HL-60 (cell line): ENCODE data around the gene ACKR2.

ENCODE experiments used
- DNase-seq, 2 experiments: peaks; one replicate each; pipeline ENCODE4 v3.0.0-alpha.2; 2010 to 2020; ENCODE audit warnings: low read depth in 1 of 2, low spot score in 1 of 2
- H3K27ac ChIP-seq: fragments of 250-450 bp; sonication (Bioruptor Pico); replicated peaks from 2 replicates; pipeline ENCODE4 v1.5.1; 2020; ENCODE audit warnings: mild to moderate bottlenecking, moderate library complexity
- H3K27me3 ChIP-seq: fragments of 250-450 bp; sonication (Bioruptor Pico); 2 replicates; pipeline ENCODE4 v1.5.1; 2021; ENCODE audit warnings: mild to moderate bottlenecking, moderate library complexity; ENCODE audit not compliant: insufficient read depth, poor library complexity, severe bottlenecking
- H3K4me3 ChIP-seq: replicated peaks from 2 replicates; pipeline ENCODE4 v1.5.1; 2011; ENCODE audit warnings: mild to moderate bottlenecking, control low read depth, low read length; ENCODE audit not compliant: insufficient read depth
- CTCF ChIP-seq: IDR thresholded peaks from one replicate; pipeline ENCODE4 v1.5.1; 2011; ENCODE audit warnings: low read length, control low read depth, inconsistent platforms; ENCODE audit not compliant: insufficient read depth
- GABPA ChIP-seq: IDR thresholded peaks from 2 replicates; pipeline ENCODE4 v1.6.1; 2012; ENCODE audit warnings: low read depth
- POLR2AphosphoS5 ChIP-seq: IDR thresholded peaks from 2 replicates; pipeline ENCODE4 v1.6.1; 2012; ENCODE audit warnings: low read depth
- SPI1 ChIP-seq: IDR thresholded peaks from 2 replicates; pipeline ENCODE4 v1.6.1; 2012; ENCODE audit warnings: low read depth, mild to moderate bottlenecking, borderline replicate concordance
- TF ChIP-seq, protein P1 (sequence below): IDR thresholded peaks from 2 replicates; pipeline ENCODE4 v1.6.1; 2012; ENCODE audit warnings: low read depth; ENCODE audit not compliant: insufficient replicate concordance

Gene ACKR2

DNA sequence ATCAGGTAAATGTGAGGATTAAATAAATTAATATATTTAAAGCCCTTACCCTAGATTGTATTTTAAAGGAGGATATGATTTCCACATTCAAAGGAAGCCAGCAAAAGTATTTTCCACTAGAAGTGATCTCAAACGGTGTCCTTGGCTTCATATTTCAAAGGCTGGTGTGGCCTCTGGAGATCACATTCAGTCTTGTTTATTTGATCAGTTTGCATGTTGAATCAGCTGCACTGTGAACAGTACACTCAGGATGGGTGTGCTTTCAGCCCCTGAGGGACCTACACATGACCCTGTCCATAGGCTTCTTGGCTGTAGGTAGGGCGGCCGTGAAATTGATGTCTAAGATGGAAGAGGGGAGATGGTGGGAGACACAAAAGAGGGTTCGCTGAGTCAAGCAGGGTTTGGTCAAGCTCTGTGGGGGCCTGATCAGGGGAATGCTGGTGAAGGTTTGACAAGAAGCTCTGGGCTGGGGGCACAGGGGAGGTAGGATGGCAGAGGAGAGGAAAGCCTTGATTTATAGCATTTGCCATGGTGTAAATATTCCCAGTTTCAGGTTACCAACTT, 44.6 kb downstream of the ACKR2 start:
- H3K27me3 ChIP-seq = no peaks in the 10 kb centered on the region
- H3K4me3 ChIP-seq = no peak overlapping the region
- TF ChIP-seq CTCF (no peak), POLR2AphosphoS5 (no peak), GABPA (no peak), SPI1 (no peak)
- TF ChIP-seq, protein P1, sequence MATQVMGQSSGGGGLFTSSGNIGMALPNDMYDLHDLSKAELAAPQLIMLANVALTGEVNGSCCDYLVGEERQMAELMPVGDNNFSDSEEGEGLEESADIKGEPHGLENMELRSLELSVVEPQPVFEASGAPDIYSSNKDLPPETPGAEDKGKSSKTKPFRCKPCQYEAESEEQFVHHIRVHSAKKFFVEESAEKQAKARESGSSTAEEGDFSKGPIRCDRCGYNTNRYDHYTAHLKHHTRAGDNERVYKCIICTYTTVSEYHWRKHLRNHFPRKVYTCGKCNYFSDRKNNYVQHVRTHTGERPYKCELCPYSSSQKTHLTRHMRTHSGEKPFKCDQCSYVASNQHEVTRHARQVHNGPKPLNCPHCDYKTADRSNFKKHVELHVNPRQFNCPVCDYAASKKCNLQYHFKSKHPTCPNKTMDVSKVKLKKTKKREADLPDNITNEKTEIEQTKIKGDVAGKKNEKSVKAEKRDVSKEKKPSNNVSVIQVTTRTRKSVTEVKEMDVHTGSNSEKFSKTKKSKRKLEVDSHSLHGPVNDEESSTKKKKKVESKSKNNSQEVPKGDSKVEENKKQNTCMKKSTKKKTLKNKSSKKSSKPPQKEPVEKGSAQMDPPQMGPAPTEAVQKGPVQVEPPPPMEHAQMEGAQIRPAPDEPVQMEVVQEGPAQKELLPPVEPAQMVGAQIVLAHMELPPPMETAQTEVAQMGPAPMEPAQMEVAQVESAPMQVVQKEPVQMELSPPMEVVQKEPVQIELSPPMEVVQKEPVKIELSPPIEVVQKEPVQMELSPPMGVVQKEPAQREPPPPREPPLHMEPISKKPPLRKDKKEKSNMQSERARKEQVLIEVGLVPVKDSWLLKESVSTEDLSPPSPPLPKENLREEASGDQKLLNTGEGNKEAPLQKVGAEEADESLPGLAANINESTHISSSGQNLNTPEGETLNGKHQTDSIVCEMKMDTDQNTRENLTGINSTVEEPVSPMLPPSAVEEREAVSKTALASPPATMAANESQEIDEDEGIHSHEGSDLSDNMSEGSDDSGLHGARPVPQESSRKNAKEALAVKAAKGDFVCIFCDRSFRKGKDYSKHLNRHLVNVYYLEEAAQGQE = no peak
- no peak for DNase-seq
- H3K27ac ChIP-seq = no peak overlapping the region

GRCh38 chr3:42855219-42855546, 45.9 kb downstream of the ACKR2 start:
- no peaks in the 10 kb centered on the region for H3K27me3 ChIP-seq
- no peak overlapping the region for H3K4me3 ChIP-seq
- no peak for DNase-seq
- TF ChIP-seq POLR2AphosphoS5 (no peak), SPI1 (no peak)
- no peak overlapping the region for H3K27ac ChIP-seq

- Histone ChIP-seq H3K27ac (no peak overlapping the region), H3K4me3 (no peak overlapping the region), H3K27me3 (no peaks in the 10 kb centered on the region)
- TF ChIP-seq POLR2AphosphoS5 = no peak
- no peak for TF ChIP-seq SPI1
- no peak for TF ChIP-seq GABPA
- no peak for TF ChIP-seq CTCF
- TF ChIP-seq, protein P1 = no peak
- DNase-seq = no peak
Measured at GRCh38 chr3:42855547-42856380, 46.5 kb downstream of the ACKR2 start.

- DNase-seq = no peak
- H3K27ac ChIP-seq = no peak overlapping the region
- no peak overlapping the region for H3K4me3 ChIP-seq
- TF ChIP-seq CTCF (no peak), POLR2AphosphoS5 (no peak)
- TF ChIP-seq, protein P1 = no peak
- H3K27me3 ChIP-seq = no peaks in the 10 kb centered on the region
Measured at GRCh38 chr3:42856544-42856943, 47.3 kb downstream of the ACKR2 start.
